Choroid plexus epithelial cell (primary cell): Measurements from ENCODE around the gene KRTAP24-1.

Source experiments
- DNase-seq: peaks from one replicate; pipeline ENCODE4 v3.0.0-alpha.2; 2010; ENCODE audit warnings: low read depth
- H3K4me3 ChIP-seq: 2 replicates; pipeline ENCODE4 v1.5.1; 2011; ENCODE audit warnings: low read depth, mild to moderate bottlenecking, control low read depth, low read length, moderate library complexity
- CTCF ChIP-seq: conservative IDR thresholded peaks from 2 replicates; pipeline ENCODE4 v1.5.1; 2011; ENCODE audit warnings: low read depth, mild to moderate bottlenecking, control low read depth, inconsistent platforms, low read length, moderate library complexity

Gene KRTAP24-1

GRCh38 chr21:30256100-30256499, 26.6 kb downstream of the KRTAP24-1 start:
- H3K4me3 ChIP-seq = no peak overlapping the region
- no peak for DNase-seq
- TF ChIP-seq CTCF = no peak

GRCh38 chr21:30255679-30256078, 27.1 kb downstream of the KRTAP24-1 start:
- H3K4me3 ChIP-seq = no peak overlapping the region
- TF ChIP-seq CTCF = no peak
- DNase-seq = no peak

GRCh38 chr21:30251781-30252180, 31.0 kb downstream of the KRTAP24-1 start:
- H3K4me3 ChIP-seq = no peak overlapping the region
- no peak for DNase-seq
- no peak for TF ChIP-seq CTCF

GRCh38 chr21:30249936-30250335, 32.8 kb downstream of the KRTAP24-1 start:
- DNase-seq = no peak
- no peak for TF ChIP-seq CTCF
- H3K4me3 ChIP-seq = no peak overlapping the region

GRCh38 chr21:30248844-30249243, 33.9 kb downstream of the KRTAP24-1 start:
- no peak for DNase-seq
- H3K4me3 ChIP-seq = no peak overlapping the region
- no peak for TF ChIP-seq CTCF

- no peak for TF ChIP-seq CTCF
- no peak overlapping the region for H3K4me3 ChIP-seq
- no peak for DNase-seq
These were observed 37.7 kb downstream of the KRTAP24-1 start for GRCh38 chr21:30245061-30245460.

GRCh38 chr21:30243691-30244090, 39.1 kb downstream of the KRTAP24-1 start:
- no peak for TF ChIP-seq CTCF
- no peak overlapping the region for H3K4me3 ChIP-seq
- DNase-seq = no peak
